IPS-20b (cell line): ENCODE data around the gene TMEM131.

Experiments
- H3K27ac ChIP-seq: one replicate; pipeline ENCODE4 v1.5.1; 2013; ENCODE audit warnings: low read length
- H3K27me3 ChIP-seq: 2 replicates; pipeline ENCODE4 v1.6.1; 2013; ENCODE audit warnings: mild to moderate bottlenecking, low read length, inconsistent platforms; ENCODE audit not compliant: insufficient read depth
- H3K36me3 ChIP-seq: 2 replicates; pipeline ENCODE4 v1.6.1; 2013; ENCODE audit warnings: low read depth, mild to moderate bottlenecking, inconsistent platforms, low read length, moderate library complexity; ENCODE audit not compliant: insufficient read depth
- H3K4me1 ChIP-seq: 2 replicates; pipeline ENCODE4 v1.6.1; 2013; ENCODE audit warnings: mild to moderate bottlenecking, control low read depth, inconsistent platforms, low read length, moderate library complexity; ENCODE audit not compliant: insufficient read depth
- H3K4me3 ChIP-seq: 2 replicates; pipeline ENCODE4 v1.5.1; 2013; ENCODE audit warnings: mild to moderate bottlenecking, low read length, inconsistent platforms
- H3K9ac ChIP-seq: 2 replicates; pipeline ENCODE4 v1.6.1; 2013; ENCODE audit warnings: low read depth, mild to moderate bottlenecking, inconsistent platforms, low read length, moderate library complexity
- H3K9me3 ChIP-seq: 2 replicates; pipeline ENCODE4 v1.6.1; 2013; ENCODE audit warnings: mild to moderate bottlenecking, low read depth, low read length, inconsistent platforms; ENCODE audit not compliant: insufficient read depth

The TMEM131 gene

DNA sequence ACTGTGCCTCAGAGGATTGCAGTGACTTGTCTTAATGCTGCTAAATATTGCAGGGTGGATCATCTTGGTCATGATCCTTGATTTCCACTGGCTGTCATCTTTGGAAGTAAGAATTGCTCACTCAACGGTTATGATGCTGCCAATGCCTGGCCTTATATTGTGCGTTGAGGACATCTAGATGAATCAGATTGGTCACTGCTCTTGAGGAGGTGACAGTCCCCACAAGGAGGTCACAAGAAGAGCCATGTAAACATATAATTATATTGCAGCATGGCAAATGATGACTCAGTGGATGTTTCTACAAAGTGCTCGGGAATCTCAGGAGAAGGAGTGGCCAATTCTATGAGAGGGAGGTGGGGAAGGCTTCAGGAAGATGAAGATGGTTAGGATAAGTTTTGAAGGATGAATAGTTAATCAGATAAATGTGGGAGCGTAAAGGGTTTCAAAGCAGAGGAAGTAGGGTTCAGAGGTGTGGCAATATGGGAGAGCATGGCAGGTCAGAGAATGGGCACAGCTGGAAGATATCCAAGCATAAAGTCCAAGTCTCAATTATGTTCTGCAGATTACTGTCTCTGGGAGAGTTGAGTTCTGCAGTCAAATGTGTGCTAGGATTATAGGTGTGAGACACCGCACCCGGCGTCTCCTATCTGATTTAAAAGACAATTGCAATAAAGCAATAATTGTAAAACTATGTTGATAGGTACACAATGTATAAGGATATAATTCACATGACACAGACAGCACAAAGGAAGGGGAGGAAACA, 21.3 kb upstream of the TMEM131 start:
- Histone ChIP-seq H3K27ac (no peak overlapping the region), H3K4me3 (no peak overlapping the region), H3K27me3 (no peaks in the 10 kb centered on the region), H3K9ac (no peak overlapping the region), H3K9me3 (no peaks in the 10 kb centered on the region), H3K4me1 (no peaks in the 10 kb centered on the region; the same call in 1 of the 2 replicates), H3K36me3 (no peaks in the 10 kb centered on the region)

DNA sequence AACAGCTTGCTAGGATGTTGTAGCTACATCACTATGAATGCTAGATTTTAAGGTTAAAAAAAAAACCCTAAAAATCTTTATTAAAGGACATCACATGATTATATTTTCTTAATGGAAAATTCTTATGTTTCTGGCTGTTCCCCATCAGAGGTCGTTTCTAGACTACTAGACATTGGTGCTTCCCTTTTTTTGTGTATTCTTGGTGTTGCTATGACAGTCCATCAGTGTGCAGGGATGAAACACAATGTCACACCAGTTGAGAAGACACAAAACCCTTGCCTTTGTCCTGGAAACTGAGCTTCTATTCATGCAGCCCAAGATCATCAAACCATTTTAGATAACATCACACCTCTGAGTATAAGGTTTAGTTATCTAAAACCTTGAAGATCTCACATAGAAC, 19.9 kb upstream of the TMEM131 start:
- no peaks in the 10 kb centered on the region for H3K4me1 ChIP-seq
- H3K9me3 ChIP-seq, result no peaks in the 10 kb centered on the region
- no peak overlapping the region for H3K9ac ChIP-seq
- H3K4me3 ChIP-seq, result no peak overlapping the region
- H3K27ac ChIP-seq, result no peak overlapping the region
- no peaks in the 10 kb centered on the region for H3K36me3 ChIP-seq
- no peaks in the 10 kb centered on the region for H3K27me3 ChIP-seq

DNA sequence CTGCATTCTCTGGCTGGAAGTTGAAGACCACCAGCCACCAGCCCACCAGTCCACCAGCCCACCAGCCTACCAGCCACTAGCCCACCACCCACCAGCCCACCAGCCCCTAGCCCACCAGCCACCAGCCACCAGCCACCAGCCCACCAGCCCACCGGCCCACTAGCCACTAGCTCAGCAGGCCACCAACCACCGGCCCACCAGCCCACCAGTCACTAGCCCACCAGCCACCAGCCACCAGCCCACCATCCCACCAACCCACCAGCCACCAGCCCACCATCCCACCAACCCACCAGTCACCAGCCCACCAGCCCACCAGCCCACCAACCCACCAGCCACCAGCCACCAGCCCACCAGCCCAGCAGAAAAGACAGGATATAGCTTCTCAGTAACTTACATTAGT, 18.6 kb upstream of the TMEM131 start:
- no peaks in the 10 kb centered on the region for H3K4me1 ChIP-seq
- H3K36me3 ChIP-seq, result no peaks in the 10 kb centered on the region
- H3K9me3 ChIP-seq, result no peaks in the 10 kb centered on the region
- H3K4me3 ChIP-seq, result no peak overlapping the region
- H3K27ac ChIP-seq, result no peak overlapping the region
- no peak overlapping the region for H3K9ac ChIP-seq
- no peaks in the 10 kb centered on the region for H3K27me3 ChIP-seq

DNA sequence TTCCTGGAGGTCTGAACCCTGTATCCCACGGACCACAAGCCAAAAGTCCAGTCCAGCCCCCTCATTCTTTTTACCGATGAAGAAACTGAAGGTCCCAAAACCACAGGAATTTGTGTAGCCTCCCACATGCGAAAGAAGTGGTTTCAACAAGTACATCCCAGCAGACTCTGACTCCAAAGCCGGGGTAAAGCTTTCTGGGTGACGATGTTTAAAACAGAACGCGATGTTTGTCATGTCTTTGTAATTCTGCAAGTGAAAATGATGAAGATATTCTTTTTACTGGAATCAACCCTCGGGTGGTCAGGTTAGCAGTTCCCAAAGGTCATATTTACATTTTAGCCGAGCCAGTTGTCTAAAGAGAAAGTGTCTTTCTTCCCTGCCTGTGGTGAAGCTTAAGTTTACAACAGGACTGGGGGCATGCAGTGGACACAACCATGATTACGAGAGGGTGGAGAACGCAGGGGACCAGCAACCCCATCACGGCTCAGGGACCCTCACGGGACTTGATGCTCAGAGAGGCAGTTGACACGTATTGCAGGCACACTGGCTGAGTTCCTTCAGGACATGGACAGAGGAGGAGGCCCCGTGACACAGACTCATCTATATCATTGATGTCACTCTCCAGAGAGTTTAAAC, 17.8 kb upstream of the TMEM131 start:
- Histone ChIP-seq H3K4me1 (no peaks in the 10 kb centered on the region), H3K9ac (no peak overlapping the region), H3K27me3 (no peaks in the 10 kb centered on the region)

DNA sequence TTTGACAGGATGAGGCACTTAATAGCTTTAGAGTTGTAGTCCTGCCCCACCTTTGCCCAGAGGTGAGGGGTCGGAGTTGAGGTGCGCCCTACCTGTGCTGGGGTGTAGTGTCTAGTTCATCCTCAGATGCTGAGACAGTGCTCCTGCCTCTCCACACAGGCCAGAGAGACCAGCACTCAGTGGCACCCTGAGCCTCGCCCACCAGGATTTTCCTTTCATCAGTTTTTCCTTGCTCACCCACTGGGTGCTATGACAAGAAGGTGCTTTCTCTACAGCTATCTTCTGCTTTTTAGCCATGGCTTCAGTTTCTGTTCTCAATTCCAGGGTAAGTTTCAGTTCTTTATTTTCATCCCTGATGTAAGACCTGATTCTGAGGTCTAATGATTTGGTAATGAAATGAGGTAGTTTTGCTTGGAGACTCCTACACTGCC, 16.8 kb upstream of the TMEM131 start:
- no peak overlapping the region for H3K9ac ChIP-seq
- H3K4me1 ChIP-seq, result no peaks in the 10 kb centered on the region
- H3K9me3 ChIP-seq, result no peaks in the 10 kb centered on the region
- no peak overlapping the region for H3K4me3 ChIP-seq
- H3K27me3 ChIP-seq, result no peaks in the 10 kb centered on the region
- H3K36me3 ChIP-seq, result no peaks in the 10 kb centered on the region
- H3K27ac ChIP-seq, result no peak overlapping the region

More for the DNA sequence above, 17.8 kb upstream of the TMEM131 start:
- Histone ChIP-seq H3K9me3 (no peaks in the 10 kb centered on the region), H3K4me3 (no peak overlapping the region), H3K27ac (no peak overlapping the region), H3K36me3 (no peaks in the 10 kb centered on the region)

DNA sequence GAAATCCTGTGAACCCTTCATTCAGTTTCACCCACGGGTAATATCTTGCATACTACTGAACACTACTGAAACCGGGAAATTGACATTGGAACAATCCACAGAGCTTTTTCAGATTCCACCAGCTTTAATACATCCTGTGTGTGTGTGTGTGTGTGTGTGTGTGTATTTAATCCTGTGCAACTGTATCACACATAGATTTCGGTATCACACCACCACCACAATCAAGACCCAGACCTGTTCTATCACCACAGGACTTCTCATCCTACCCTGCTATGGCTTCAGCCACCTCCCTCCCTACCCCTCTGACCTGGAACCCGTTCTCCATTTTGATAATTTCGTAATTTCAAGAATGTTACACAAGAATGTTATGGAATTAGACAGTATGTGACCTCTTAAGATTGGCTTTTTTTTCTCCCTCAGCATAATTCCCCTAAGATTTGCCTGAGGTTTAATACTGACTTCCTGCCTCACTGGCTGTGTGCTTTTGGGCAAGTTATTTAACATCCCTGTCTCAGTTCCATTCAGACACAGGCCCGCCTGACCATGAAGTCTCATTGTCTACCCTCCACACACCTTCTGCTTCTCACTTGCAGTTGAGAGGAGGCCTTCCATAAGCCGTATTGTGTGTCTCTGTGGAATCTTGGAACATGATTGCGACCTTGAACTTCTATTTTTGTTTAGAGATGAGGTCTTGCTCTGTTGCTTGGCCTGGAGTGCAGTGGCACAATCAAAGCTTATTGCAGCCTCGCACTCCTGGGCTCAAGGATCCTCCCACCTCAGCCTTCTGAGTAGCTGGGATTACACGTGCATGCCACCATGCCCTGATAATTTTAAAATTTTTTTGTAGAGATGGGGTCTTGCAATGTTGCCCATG, 14.4 kb upstream of the TMEM131 start:
- no peak overlapping the region for H3K27ac ChIP-seq
- H3K27me3 ChIP-seq, result no peaks in the 10 kb centered on the region
- H3K9ac ChIP-seq, result no peak overlapping the region

DNA sequence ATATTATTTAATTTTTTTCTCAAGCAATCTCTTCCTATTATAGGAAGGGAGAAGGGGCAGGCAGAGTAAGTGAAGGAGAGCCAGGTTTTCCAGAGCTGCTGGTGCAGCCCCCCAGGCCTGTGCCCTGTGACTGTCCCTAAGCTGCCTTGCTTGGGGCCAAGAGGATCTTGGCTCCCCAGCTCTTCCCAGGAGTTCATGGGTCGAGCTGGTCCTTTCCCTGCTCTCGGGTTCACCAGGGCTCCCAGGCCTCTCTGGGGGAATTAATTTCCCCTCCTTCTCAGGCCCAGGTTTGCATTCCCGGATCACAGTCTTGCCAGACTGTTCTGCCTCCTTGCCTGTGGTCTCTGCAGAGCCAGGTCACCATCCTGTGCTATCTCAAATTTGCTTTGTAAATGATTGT, 12.7 kb upstream of the TMEM131 start:
- H3K27ac ChIP-seq, result no peak overlapping the region
- no peak overlapping the region for H3K4me3 ChIP-seq
- no peak overlapping the region for H3K9ac ChIP-seq
- H3K4me1 ChIP-seq, result no peaks in the 10 kb centered on the region
- no peaks in the 10 kb centered on the region for H3K9me3 ChIP-seq
- H3K27me3 ChIP-seq, result no peaks in the 10 kb centered on the region
- H3K36me3 ChIP-seq, result no peaks in the 10 kb centered on the region

More for the DNA sequence above, 14.4 kb upstream of the TMEM131 start:
- Histone ChIP-seq H3K36me3 (no peaks in the 10 kb centered on the region), H3K4me1 (no peaks in the 10 kb centered on the region), H3K9me3 (no peaks in the 10 kb centered on the region), H3K4me3 (no peak overlapping the region)

DNA sequence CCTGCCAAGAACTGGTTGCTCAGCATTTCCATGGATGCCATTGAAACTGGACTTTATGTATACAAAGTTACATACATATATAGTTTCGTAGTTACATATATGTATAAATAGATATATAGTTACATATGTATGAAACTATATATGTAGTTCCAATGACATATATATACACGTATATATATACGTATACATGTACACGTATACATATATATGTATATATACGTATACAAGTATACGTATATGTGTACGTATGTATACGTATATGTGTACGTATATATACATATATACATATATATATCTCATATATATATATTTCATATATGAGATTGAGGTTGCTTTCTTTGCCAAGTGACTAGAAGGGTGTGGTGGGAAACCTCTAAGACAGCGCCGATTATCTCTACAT, 10.6 kb upstream of the TMEM131 start:
- Histone ChIP-seq H3K9me3 (no peaks in the 10 kb centered on the region), H3K9ac (no peak overlapping the region), H3K27ac (no peak overlapping the region), H3K36me3 (no peaks in the 10 kb centered on the region), H3K4me3 (no peak overlapping the region), H3K4me1 (no peaks in the 10 kb centered on the region), H3K27me3 (no peaks in the 10 kb centered on the region)

DNA sequence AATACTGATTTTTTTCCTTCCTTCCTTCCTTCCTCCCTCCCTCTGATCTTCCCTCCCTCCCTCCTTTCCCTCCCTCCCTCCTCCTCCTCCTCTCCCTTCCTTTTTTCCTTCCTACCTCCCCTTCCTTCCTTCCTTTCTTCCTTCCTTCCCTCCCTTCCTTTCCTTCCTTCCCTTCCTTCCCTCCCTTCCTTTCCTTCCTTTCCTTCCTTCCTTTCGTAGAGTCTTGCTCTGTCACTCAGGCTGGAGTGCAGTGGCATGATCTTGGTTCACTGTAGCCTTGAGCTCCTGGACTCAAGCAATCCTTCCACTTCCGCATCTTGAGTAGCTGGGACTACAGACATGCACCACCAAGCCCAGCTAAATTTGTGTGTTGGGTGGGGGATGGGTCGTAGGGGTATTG, 8.9 kb upstream of the TMEM131 start:
- no peak overlapping the region for H3K4me3 ChIP-seq
- no peaks in the 10 kb centered on the region for H3K4me1 ChIP-seq
- H3K9ac ChIP-seq, result no peak overlapping the region
- H3K9me3 ChIP-seq, result no peaks in the 10 kb centered on the region
- no peaks in the 10 kb centered on the region for H3K36me3 ChIP-seq
- H3K27ac ChIP-seq, result no peak overlapping the region
- no peaks in the 10 kb centered on the region for H3K27me3 ChIP-seq

DNA sequence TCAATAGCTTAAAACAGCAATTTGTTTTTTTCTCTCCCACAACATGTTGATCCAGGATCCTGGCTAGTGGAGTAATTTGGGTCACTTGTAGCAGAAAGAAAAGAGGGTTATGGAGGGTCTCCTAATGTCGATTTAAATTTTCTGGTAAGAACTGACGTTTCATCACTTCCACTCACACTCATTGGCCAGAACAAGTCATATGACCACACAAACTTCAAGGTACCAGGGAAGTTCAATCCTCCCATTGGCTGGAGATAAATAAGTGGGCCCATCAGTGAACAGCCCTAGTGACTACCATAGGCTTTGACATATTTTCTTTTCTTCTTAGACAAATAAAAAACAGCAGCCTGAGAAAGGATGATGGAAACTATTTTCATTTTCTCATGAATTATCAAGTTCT, 8.3 kb upstream of the TMEM131 start:
- H3K27me3 ChIP-seq, result no peaks in the 10 kb centered on the region
- H3K27ac ChIP-seq, result no peak overlapping the region
- H3K4me3 ChIP-seq, result no peak overlapping the region
- H3K36me3 ChIP-seq, result no peaks in the 10 kb centered on the region
- H3K4me1 ChIP-seq, result no peaks in the 10 kb centered on the region
- no peaks in the 10 kb centered on the region for H3K9me3 ChIP-seq
- no peak overlapping the region for H3K9ac ChIP-seq

DNA sequence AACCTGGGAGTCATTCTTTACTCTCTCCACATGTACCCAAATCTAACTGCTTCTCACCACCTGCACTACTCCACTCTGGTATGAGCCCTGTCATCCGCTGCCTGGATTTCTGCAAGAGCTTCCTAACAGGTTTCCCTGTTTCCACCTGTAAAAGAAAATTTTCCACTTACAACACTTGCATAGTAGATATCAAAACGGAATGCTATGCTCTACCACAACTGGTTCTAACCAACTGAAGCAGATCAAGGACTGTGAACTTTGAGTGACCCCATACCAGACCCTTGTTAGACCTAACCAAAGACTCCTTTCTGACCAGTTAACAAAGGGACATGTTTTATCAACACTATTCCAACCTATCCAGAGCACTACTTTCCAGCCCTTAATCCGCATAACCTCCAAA, 3.8 kb upstream of the TMEM131 start:
- no peaks in the 10 kb centered on the region for H3K9me3 ChIP-seq
- H3K36me3 ChIP-seq, result no peaks in the 10 kb centered on the region
- no peak overlapping the region for H3K4me3 ChIP-seq
- H3K27me3 ChIP-seq, result no peaks in the 10 kb centered on the region
- no peak overlapping the region for H3K9ac ChIP-seq
- H3K27ac ChIP-seq, result no peak overlapping the region
- no peaks in the 10 kb centered on the region; the same call in 1 of the 2 replicates for H3K4me1 ChIP-seq
